COLO668 (cell line): ENCODE data around the gene CCR5AS.
"Not testable (repeated sequence)": the region's sequence is repeated elsewhere in the genome, so short reads cannot be mapped to it uniquely, and the experiment has no call there.

ENCODE experiments used
- DNase-seq: peaks from one replicate; lab custom pipeline; 2025; ENCODE audit not compliant: unreplicated experiment; lab: John Stamatoyannopoulos, UW

CCR5AS gene

DNA sequence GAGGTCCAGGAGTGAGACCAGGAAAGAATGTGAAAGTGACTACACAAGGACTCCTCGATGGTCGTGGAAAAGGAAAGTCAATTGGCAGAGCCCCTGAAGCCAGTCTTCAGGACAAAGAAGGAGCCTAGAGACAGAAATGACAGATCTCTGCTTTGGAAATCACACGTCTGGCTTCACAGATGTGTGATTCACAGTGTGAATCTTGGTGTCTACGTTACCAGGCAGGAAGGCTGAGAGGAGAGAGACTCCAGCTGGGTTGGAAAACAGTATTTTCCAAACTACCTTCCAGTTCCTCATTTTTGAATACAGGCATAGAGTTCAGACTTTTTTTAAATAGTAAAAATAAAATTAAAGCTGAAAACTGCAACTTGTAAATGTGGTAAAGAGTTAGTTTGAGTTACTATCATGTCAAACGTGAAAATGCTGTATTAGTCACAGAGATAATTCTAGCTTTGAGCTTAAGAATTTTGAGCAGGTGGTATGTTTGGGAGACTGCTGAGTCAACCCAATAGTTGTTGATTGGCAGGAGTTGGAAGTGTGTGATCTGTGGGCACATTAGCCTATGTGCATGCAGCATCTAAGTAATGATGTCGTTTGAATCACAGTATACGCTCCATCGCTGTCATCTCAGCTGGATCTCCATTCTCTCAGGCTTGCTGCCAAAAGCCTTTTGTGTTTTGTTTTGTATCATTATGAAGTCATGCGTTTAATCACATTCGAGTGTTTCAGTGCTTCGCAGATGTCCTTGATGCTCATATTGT, 47.0 kb downstream of the CCR5AS start:
- peak; percentile 29 for DNase-seq

DNA sequence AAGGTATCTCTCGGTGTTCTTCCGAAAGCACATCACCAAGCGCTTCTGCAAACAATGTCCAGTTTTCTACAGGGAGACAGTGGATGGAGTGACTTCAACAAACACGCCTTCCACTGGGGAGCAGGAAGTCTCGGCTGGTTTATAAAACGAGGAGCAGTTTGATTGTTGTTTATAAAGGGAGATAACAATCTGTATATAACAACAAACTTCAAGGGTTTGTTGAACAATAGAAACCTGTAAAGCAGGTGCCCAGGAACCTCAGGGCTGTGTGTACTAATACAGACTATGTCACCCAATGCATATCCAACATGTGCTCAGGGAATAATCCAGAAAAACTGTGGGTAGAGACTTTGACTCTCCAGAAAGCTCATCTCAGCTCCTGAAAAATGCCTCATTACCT, 48.4 kb downstream of the CCR5AS start:
- DNase-seq = no peak

DNA sequence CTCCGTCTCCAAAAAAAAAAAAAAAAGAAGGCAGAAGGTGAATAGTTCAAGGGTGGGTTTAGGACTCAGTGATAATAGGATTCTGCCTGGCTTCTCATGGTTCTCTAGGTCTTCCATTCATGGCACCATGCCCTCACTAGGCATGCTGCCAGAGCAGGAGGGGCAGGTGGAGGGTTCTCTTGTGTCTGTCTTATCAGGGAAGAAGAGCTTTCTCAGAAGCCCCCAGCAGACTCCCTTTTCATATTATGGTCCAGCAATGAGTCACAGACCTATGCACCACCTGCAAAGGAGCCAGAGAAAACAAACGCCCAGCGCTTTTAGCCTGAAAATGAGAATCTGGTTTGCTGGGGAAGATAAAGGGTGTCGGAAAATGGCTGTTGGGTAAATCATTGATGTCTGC, 50.0 kb downstream of the CCR5AS start:
- no peak for DNase-seq

DNA sequence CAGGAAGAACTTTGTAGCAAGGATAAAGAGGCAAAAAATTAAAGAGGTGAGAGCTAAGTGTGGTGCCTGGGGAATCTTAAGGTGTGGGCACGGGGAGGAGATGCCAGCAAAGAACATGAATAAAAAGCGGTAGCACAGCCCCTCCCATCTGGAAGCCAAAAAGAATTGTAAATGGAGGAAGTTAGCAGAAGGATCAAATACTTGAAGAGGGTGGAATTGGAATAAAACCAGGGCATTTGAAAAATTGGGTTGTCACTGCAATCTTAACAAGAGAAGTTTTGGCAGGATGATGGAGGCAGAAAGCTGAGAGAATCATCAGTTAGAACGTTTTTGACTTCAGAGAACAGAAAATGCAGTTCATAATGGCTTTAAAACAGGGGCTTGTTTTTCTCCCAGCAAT, 50.6 kb downstream of the CCR5AS start:
- no peak for DNase-seq

DNA sequence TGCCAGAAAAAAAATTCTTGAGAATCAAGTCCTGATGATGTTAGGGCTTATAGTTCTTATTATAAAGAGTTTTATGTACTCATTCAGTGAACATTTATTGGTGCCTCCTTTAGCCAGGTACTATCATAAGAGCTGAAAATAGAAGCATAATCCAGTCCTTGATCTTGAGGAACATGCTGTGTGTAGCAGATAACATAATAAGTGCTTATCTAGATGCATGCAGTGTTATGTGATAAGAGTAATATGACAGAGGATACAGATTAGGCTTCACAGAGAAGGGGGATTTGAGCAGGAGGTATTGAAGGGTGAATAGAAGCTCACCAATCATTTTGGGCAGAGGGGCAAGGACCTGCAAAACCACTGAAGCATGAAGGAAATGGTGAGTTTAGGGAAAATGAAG, 51.9 kb downstream of the CCR5AS start:
- DNase-seq = no peak

DNA sequence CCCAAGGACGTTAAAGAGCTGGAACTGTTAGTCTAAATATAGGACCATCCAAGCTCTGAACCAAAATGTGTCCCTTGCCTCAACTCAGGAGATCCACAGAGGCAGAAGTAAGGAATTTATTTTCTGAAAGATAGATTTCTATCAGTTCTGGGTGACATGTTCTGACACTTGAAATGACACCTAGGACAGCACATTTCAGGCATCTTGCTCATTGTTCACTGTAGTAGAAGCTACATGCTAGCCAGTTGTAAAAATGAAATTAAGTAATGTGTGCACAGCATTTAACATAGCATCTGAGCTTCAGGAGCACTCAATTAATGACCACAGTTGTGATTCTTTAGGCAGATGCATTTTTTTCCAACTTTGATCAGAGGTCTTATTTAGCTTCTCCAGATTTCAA, 52.4 kb downstream of the CCR5AS start:
- no peak for DNase-seq

DNA sequence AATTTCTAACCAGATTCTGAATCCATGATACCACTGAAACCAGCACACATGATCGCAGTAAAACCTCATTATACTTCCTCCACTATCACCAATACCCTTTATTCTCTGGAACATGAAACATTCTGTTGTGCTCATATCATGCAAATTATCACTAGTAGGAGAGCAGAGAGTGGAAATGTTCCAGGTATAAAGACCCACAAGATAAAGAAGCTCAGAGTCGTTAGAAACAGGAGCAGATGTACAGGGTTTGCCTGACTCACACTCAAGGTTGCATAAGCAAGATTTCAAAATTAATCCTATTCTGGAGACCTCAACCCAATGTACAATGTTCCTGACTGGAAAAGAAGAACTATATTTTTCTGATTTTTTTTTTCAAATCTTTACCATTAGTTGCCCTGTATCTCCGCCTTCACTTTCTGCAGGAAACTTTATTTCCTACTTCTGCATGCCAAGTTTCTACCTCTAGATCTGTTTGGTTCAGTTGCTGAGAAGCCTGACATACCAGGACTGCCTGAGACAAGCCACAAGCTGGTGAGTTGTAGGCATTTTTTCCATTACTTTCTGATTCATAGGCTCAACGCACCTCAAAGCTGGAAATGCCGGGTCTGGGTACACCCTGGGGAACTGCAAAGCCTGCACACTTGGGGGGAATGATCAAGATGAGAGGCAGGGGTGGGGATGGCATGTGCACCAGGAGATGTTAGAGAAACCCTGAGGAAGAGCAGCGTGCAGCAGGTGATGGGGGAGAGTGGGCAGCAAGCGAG, 53.0 kb downstream of the CCR5AS start, which contains the start of gene CCR2:
TSS of gene CCR2 (plus strand) at position 465 of the 764 bp plus-strand sequence. CDS start 3,417 bp downstream, outside the sequence.
- no peak for DNase-seq

DNA sequence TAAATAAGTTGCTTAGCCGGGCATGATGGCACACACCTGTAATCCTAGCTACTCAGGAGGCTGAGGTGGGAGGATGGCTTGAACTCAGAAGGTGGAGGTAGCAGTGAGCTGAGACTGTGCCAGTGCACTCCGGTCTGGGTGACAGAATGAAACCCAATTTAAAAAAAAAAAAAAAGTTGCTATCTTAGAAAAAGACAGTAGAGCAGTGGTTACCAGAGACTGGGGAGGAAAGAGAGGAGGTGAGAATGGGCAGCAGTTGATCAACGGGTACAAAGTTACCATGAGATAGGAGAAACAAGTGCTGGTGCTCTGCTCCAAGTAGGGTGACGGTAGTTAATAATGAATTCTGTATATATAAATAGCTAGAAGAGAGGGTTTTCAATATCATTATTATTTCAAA, 53.8 kb downstream of the CCR5AS start:
- DNase-seq = no peak

DNA sequence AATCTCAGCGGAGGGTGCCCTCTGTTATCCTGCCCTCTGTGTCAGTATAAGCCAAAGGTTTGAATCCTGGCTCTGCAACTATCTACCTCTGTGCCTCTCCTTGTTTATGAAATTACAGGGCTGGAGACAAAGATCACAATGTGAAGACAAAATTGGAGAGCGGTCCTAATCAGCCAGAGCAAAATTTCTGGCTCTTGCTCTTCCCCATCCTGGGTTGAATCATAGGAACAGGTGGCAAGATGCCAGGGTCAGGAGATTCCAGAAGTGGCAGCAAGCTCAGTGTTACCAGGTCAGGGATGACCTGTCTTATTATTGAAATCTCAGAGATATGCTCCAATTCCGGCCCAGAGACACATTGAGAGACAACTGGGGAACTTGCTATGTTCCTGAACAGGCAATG, 55.2 kb downstream of the CCR5AS start:
- DNase-seq = no peak

DNA sequence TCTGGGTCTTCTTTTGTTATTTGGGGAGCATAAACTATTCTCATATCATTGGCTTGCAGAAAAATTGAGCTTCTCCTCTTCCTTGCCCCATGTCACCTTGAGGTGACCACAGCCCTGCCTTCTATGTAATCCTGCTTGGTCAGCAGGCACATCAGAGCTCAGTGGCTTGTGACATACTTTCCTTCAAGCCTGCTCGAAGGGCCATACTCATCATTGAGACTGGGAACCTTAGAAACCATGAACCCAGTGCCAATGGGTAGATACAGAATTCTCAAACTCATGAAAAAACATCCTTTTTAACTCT, 56.7 kb downstream of the CCR5AS start:
- no peak for DNase-seq

DNA sequence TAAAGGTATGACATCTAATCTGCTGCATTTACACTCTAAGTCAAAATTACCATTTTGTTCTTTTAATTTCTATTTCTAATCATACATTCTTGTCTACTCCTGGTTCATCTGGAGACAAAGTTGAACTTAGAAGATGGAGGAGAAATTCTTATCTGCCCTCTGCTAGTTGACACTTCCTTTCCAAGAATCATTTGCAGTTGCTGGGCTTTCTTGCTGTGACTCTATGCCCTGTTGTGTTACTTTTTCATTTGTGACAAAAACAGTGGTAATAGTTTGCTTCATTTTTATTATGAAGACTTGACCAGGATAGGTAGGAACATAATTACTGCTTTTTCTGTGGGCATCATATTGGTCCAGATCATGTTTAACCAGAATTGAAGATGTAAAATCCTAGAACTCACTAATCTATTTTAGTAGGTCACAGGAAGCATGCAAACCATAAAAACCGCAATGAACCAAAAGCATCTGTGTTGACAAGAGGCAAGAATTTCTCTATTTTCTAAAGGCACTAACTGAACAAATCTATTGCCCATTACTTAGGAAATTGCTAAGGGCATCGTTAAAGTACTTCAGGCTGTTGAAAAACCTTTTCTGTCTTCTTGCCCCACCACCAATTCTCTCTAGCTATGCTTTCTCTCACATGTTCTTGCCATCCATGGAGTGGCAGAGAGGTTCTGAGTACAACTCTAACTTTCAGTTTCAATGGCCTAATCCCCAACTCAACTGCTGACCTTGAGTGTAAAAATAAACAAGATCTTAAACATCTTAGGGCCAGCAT, 57.2 kb downstream of the CCR5AS start:
- no peak for DNase-seq

DNA sequence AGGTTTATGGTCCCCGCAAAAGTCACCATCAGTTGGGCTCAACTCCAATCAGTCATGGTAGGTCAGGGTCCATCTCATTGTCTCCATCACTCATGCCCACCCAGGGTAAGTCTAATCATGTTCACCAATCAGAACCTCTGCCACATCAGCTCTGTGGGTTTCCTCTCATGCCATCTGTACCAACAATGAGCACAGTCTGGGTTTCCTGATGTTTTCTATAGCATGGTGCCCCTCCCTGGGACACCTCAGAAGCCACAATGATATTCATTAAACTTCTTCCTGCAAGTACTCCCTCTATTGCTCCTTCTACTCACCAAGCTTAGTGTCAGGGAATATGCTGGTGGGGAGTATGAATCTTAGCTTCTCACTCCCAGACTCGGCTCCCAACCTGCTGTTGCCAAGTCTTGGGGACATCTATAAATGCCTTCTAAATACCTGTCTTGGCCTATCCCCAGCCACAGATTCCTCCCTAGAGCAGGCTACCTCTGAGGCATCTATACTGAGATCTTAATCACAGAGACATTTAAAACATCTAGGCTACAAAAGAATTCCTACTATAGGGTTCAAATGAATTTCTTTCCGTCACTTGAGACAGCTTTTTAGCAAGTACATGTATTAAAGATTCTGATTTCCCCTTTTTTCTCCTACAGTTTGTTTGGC, 57.9 kb downstream of the CCR5AS start:
- DNase-seq = no peak

DNA sequence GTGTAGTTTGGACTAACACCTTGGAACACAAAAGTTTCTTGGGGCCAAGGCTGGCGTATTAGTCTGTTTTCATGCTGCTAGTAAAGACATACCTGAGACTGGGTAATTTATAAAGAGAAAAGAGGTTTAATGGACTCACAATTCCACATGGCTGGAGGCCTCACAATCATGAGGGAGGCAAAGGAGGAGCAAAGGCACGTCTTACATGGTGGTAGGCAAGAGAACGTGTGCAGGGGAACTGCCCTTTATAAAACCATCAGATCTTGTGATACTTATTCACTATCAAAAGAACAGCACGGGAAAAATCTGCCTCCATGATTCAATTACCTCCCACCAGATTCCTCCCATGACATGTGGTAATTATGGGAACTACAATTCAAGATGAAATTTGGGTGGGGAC, 62.4 kb downstream of the CCR5AS start:
- DNase-seq = no peak

DNA sequence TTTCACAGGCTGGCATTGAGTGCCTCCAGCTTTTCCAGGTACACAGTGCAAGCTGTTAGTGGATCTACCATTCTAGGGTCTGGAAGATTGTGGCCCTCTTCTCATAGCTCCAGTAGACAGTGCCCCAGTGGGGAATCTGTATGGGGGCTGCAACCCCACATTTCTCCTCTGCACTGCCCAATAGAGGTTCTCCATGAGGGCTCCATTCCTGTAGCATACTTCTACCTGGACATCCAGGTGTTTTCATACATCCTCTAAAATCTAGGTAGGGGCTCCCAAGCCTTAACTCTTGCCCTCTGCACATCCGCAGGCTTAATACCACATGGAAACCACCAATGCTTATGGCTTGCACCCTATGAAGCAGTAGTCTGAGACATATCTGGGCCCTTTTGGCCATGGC, 68.0 kb downstream of the CCR5AS start:
- no peak for DNase-seq

DNA sequence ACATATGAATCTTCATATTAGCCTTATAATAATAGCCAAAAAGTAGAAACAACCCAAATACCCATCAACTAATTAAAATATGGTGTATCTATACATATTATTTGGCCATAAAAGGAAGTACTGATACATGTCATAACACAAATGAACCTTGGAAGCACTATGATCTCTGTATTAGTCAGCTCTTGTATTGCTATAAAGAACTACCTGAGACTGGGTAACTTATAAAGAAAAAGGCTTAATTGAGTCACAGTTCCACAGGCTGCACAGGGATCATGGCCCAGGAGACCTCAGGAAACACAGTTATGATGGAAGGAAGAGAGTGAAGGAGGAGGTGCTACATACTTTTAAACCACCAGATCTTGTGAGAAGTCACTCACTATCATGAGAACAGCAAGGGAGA, 69.0 kb downstream of the CCR5AS start:
- DNase-seq = no peak

DNA sequence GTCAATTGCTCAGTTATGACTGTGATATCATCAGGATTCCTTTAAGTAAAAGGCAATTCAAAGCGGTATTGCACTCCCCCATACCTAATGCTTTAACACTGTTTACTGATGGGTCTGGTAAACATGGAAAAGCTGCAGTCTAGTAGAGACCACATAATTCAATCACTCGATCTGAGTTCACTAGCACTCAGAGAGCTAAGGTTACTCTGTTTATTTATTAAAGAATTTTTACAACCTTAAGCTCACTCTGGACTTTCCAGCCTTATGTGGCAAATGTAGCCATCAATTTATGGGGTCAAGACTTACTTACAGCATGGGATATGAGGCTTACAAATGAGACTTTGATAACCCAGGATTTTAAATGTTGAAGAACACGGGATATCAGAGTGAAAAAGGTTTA, 71.3 kb downstream of the CCR5AS start:
- DNase-seq = no peak

DNA sequence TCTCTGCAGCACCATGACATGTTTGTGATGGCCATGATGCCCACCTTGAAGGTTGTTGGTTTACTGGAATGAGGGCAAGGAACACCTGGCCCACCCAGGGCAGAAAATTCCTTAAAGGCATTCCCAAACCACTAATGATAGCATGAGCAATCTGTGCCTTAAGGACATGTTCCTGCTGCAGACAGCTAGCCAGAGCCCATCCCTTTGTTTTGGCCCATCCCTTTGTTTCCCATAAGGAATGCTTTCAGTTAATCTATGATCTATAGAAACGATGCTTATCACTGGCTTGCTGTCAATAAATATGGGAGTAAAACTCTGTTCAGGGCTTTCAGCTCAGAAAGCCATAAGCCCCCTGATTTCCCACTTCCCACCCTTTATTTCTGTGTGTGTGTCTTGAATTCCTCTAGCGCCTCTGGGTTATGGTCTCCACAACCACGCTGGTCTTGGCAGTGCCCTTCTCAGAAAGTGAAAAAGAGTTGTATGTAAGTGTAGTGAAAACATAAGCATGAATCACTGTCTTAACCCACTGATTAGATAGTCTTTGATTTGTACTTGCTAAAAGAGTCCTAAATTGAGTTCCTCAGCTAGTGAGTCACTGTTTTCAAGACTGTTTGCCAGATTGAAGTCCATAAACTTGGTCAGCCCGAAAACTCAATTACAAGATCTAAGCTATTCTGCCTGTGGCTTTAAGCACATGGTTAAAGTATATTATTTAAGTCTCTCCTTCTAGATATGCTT, 72.0 kb downstream of the CCR5AS start:
- DNase-seq = no peak

DNA sequence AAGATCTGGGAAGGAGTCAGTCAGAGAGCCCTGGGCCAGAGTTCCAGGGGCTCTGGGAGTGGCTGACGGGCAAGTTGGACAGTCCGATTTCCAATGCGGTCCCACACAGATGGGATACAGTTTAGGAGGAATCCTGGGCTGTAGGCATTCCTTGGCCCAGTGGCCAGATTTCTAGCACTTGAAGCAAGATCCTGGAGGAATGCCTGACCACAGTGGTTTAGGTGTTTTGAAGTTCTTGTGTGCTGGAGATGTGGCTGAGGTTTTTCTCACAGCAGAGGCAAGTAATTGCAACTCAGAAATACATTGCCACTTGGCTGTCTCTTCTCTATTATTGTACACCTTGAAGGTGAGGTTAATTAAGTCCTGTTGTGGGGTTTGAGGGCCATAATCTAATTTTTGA, 76.2 kb downstream of the CCR5AS start:
- not testable (repeated sequence) for DNase-seq

DNA sequence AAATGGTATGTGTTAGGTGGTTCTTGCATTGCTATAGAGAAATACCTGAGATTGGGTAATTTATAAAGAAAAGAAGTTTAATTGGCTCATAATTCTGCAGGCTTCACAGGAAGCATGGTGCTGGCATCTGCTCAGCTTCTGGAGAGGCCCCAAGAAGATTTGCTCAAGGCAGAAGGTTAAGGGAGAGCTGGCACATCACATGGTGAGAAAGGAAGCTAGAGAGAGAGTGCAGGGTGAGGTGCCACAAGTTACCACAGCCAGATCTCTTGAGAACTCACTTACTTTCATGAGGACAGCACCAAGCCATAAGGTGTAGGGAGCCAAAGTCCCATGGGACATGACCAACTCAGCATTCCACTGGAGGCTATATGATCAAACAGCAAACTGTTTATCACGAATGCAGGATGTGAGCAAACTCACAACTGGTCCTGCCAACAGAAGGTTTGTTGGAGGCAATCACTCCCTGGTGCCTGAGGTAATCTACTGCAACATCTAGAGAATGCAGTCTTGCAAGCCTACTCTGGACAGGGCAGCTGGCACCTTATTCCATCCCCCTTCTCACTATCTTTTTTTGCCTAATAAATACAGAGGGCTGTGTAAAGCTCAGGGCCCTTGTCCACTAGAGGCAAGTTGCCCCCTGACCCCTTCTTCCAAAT, 81.1 kb downstream of the CCR5AS start:
- no peak for DNase-seq

DNA sequence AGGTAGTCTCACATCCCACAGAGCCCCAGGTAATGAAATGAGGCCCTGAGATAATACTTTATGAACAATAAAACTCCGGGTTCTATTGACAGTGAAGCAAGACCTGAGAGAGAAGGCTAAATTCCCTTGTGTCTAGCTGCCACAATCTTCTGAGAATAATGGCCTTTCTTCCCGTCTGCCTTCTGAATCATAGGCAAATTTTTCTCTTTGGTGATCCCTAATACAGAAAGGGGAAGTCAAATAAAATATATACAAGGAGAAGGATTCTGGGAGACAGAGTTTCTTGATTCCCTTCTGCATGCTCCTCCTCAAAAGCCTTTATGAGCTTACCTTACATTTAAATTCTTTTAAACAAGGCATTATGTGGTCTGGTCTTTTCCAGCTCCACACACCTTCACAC, 82.8 kb downstream of the CCR5AS start:
- no peak for DNase-seq
